Activated B cell treated with CpG ODN at 0.5 μM for 24 hours (primary cell): Measurements from ENCODE around the gene HAVCR2. TPM values are rescaled to one million over a fixed set of nuclear protein-coding genes. Genes with fewer than 3 reads are reported as not detected.
"Not testable (repeated sequence)": the region's sequence is repeated elsewhere in the genome, so short reads cannot be mapped to it uniquely, and the experiment has no call there.

ENCODE experiments used
- ATAC-seq: fragments of 200-7000 bp; cut with Tn5 transposase; one replicate; pipeline ENCODE4 v1.10.0; 2021; ENCODE audit warnings: low read depth, mild to moderate bottlenecking, moderate library complexity
- CTCF ChIA-PET: fragments of 350-600 bp; sonication (Branson Sonifier 250); formaldehyde crosslinking; loops from one replicate; lab custom pipeline; 2021; ENCODE audit warnings: antibody characterized with exemption; lab: Charles Lee
- POLR2A ChIA-PET: fragments of 350-600 bp; sonication (Branson Sonifier 250); formaldehyde crosslinking; loops from one replicate; lab custom pipeline; 2021; ENCODE audit warnings: antibody characterized with exemption; lab: Charles Lee
- DNase-seq: peaks from one replicate; pipeline ENCODE4 v3.0.0; 2022
- H3K27ac Mint-ChIP-seq: one replicate; pipeline ENCODE4 v1.8.0; 2020; ENCODE audit warnings: mixed read lengths
- H3K27me3 Mint-ChIP-seq: one replicate; pipeline ENCODE4 v1.8.0; 2021; ENCODE audit warnings: mixed read lengths
- H3K36me3 Mint-ChIP-seq: one replicate; pipeline ENCODE4 v1.8.0; 2021; ENCODE audit warnings: low read depth, mixed read lengths
- H3K4me1 Mint-ChIP-seq: one replicate; pipeline ENCODE4 v1.8.0; 2021; ENCODE audit warnings: mixed read lengths
- H3K4me3 Mint-ChIP-seq: one replicate; pipeline ENCODE4 v1.8.0; 2020; ENCODE audit warnings: mild to moderate bottlenecking, mixed read lengths
- H3K9me3 Mint-ChIP-seq: one replicate; pipeline ENCODE4 v1.8.0; 2020; ENCODE audit warnings: mixed read lengths
- CTCF ChIP-seq: fragments of 200-600 bp; IDR thresholded peaks from one replicate; pipeline ENCODE4 v1.8.0; 2022; ENCODE audit warnings: antibody characterized with exemption, mild to moderate bottlenecking
- intact Hi-C: fragments of 100-400 bp; cut with micrococcal nuclease; formaldehyde crosslinking; loops from one replicate; pipeline ENCODE4 v1.15.1; 2024
- total RNA-seq: library from RNA; stranded (reverse); gene quantifications from 2 replicates; pipeline ENCODE4 v1.2.3, GENCODE V29; 2022

HAVCR2 gene
- total RNA-seq, 1 donor from 2014 or later: 0.84 TPM

- H3K4me3 Mint-ChIP-seq: no peak overlapping the region
- H3K27ac Mint-ChIP-seq: no peak overlapping the region
- no peaks in the 10 kb centered on the region for H3K36me3 Mint-ChIP-seq
- no peaks in the 10 kb centered on the region for H3K4me1 Mint-ChIP-seq
- CTCF ChIA-PET: no interaction called here
- DNase-seq (no peak), ATAC-seq (no peak)
- TF ChIP-seq CTCF: no peak
- POLR2A ChIA-PET: no interaction called here
- H3K9me3 Mint-ChIP-seq: no peaks in the 10 kb centered on the region
- H3K27me3 Mint-ChIP-seq: no peaks in the 10 kb centered on the region
- intact Hi-C loops: no loop called here
Observed at GRCh38 chr5:157059891-157060290, 49.0 kb downstream of the HAVCR2 start.

GRCh38 chr5:157059093-157059539, 49.7 kb downstream of the HAVCR2 start, which contains the start of gene HAVCR1:
Gene HAVCR1 (minus strand): TSS chr5:157059116. CDS start chr5:157057943, 1,173 bp downstream.
- CTCF ChIA-PET: no interaction called here
- H3K4me3 Mint-ChIP-seq: no peak within 1 kb of the TSS
- no peak for TF ChIP-seq CTCF
- POLR2A ChIA-PET: no interaction called here
- no peaks in the 10 kb centered on the region for H3K36me3 Mint-ChIP-seq
- H3K27me3 Mint-ChIP-seq: no peaks in the 10 kb centered on the region
- H3K9me3 Mint-ChIP-seq: no peaks in the 10 kb centered on the region
- DNase-seq: no peak
- H3K27ac Mint-ChIP-seq: no peak within 1 kb of the TSS
- ATAC-seq: no peak
- H3K4me1 Mint-ChIP-seq: no peaks in the 10 kb centered on the region
- intact Hi-C loops: no loop called here

- no peak overlapping the region for H3K27ac Mint-ChIP-seq
- intact Hi-C loops: no loop called here
- no peaks in the 10 kb centered on the region for H3K27me3 Mint-ChIP-seq
- CTCF ChIA-PET: no interaction called here
- TF ChIP-seq CTCF: no peak
- POLR2A ChIA-PET: no interaction called here
- no peak for DNase-seq
- H3K9me3 Mint-ChIP-seq: no peaks in the 10 kb centered on the region
- ATAC-seq: no peak
- no peaks in the 10 kb centered on the region for H3K4me1 Mint-ChIP-seq
- no peak overlapping the region for H3K4me3 Mint-ChIP-seq
- no peaks in the 10 kb centered on the region for H3K36me3 Mint-ChIP-seq
Observed at GRCh38 chr5:157057459-157058370, 51.1 kb downstream of the HAVCR2 start.

GRCh38 chr5:157056848-157057247, 52.0 kb downstream of the HAVCR2 start:
- H3K4me1 Mint-ChIP-seq, H3K27ac Mint-ChIP-seq, CTCF ChIA-PET, ATAC-seq, H3K9me3 Mint-ChIP-seq, intact Hi-C loops, DNase-seq, H3K4me3 Mint-ChIP-seq, POLR2A ChIA-PET, H3K27me3 Mint-ChIP-seq, H3K36me3 Mint-ChIP-seq: not testable (repeated sequence)

GRCh38 chr5:157051604-157052245, 57.1 kb downstream of the HAVCR2 start:
- Mint-ChIP-seq H3K36me3 (no peaks in the 10 kb centered on the region), H3K4me1 (peaks cover 6% of the 10 kb centered on the region), H3K4me3 (no peak overlapping the region), H3K27ac (no peak overlapping the region), H3K27me3 (peaks cover 6% of the 10 kb centered on the region), H3K9me3 (no peaks in the 10 kb centered on the region)
- DNase-seq (no peak), ATAC-seq (no peak)
- CTCF ChIA-PET: no interaction called here
- POLR2A ChIA-PET: no interaction called here
- intact Hi-C loops: no loop called here
- no peak for TF ChIP-seq CTCF
